HG02938 (cell line): Measurements from ENCODE around the gene C4orf50.

ENCODE experiments used
- ATAC-seq: cut with Tn5 transposase; IDR thresholded peaks from one replicate; pipeline ENCODE4 v1.9.1; 2021; ENCODE audit warnings: mild to moderate bottlenecking, moderate library complexity; ENCODE audit not compliant: unreplicated experiment

Gene C4orf50

DNA sequence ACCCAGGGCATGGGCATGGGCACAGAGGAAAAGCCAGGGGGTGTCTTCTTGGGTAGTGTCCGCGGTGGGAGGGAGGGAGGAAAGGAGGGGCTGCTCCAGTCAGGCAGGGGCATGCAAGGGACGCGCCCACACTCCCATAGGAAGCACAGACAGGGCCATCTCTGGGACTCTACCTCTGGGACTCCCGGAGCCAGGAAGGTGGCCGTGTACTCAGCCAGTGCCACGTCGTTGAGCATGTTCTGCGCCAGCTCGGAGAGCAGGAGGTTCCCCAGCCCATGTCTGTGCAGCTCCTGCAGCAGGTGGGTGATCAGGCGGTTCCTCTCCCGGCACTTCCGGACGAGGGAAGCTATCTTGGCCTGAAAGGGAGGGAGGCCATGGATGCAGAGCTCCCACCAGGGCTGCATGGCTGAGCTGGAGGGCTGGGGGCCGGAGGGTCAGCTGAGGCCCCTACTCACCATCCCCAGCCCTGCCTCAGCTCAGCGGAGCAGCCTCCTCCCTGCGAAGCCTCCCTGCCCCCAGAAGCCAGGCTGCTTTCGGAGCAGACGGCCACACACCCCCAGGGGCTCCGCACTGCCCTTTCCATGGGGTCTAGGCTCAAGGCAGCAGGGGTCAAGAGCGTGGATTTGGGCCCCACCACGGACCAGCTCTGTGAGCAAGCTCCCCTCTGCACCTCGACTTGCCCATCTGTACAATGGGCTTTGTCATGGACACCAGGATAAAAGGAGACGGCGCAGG is 44.6 kb downstream of the C4orf50 start:
- no peak for ATAC-seq

DNA sequence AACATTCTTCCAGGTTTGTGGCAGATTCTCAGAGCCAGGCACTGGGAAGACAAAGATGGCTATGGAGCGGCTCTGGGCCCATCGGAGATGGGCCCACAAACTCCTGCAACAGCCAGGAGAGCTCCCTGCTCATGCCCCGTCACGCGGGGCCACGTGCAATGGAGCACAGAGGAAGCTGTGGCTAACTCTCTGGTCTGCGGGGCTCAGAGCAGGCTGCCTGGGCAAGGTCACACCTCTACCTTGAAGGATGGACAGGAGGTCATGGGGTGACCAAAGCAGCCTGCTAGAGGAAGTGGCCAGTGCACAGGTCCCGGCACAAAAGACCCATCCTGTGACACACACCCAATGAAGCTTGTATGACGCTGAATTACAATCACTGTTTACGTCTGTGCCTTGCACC is 45.2 kb downstream of the C4orf50 start:
- no peak for ATAC-seq

- no peak for ATAC-seq
Observed at GRCh38 chr4:5972571-5972970, 45.7 kb downstream of the C4orf50 start.

GRCh38 chr4:5971078-5971450 is 47.2 kb downstream of the C4orf50 start:
- no peak for ATAC-seq

DNA sequence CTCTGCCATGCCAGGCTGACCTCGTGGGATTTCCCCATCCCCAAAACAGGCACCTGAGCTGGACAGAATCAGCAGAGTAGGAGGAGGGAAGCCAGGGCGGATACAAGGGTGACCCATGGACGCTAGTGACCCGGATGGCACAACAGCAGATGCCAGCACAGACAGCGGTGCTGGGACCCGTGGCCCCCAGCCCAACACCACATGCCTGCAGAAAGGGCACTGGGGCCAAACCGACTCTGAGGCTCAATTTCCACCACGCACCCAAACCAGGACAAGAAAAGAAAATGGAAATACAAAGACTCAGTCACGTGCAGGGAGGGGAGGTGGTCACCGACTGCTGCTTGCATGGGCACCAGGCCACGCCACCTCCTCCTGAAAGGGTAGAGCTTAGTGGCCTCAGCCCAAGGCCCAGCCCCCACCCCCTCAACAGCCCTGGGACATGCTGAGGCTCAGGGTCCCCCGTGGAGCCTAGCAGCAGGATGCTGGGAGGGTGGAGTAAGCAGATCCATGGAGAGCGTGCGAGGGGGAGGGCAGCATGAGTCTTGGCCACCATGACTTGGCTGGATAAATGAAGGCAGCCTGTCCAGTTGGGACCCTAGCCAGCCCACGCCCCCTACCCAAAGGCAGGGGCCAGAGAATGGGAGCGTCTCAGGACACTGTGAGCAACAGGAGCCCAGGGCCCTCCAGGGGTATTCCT is 47.7 kb downstream of the C4orf50 start:
- no peak for ATAC-seq

GRCh38 chr4:5969777-5970176 is 48.5 kb downstream of the C4orf50 start:
- no peak for ATAC-seq

DNA sequence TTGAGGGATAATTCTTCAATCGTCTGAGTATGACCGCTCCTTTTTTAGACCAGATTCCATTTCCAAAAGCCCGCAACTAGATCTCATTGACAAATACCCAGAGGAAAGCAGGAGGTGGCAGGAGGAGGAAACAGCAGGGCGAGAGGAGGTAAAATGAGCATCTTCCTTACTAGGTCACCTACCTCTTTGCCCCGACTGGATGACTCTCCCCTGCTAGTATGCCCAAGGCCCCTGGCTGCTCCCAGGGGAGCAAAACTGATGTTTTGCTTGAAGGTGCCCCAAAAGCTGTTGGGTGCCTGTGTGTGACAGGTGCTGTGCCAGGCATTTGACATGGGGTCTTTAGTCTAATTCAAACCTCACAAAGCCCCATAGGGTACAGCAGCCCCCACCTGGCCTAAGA is 48.9 kb downstream of the C4orf50 start:
- no peak for ATAC-seq

DNA sequence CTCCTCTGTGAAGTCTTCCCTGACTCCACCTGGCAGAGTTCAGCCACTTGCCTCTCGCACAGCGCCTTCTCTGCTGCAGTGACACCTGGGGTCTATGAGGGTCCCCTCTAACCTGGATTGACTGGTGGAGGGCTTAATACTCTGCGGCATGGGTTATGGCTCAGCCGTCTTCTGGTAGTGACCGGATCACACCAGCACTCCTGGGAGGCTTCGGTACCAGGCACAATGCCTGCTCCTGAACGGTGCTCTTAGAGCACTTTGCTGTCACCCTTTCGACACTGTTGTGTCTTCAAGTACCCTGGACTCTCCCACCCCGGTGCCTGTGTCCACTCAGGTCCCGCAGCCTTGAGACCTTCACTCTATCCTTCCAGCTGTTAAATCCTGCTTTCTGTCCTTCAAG is 50.0 kb downstream of the C4orf50 start:
- no peak for ATAC-seq

- no peak for ATAC-seq
Observed at GRCh38 chr4:5967783-5968182, 50.4 kb downstream of the C4orf50 start.

DNA sequence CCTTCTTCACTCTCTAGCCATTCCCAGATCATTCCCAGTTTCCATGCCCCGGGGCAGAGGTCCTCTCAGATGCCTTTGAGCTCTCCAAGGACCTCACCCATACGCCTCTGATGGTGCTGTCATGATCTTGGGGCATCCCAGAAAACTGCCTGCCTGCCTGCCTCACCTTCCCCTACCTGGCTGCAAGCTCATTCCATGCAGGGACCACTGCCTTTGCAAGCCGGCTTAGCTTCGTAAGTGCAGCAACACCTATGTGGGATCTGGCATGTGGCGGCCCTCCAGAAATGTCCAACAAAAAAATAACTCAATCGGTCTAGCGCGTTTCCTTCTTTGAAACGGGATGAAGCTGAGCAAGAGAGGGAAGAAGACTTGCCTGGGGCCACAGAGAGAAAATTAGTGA is 53.0 kb downstream of the C4orf50 start:
- ATAC-seq = no peak

GRCh38 chr4:5964030-5964429 is 54.2 kb downstream of the C4orf50 start:
- no peak for ATAC-seq

DNA sequence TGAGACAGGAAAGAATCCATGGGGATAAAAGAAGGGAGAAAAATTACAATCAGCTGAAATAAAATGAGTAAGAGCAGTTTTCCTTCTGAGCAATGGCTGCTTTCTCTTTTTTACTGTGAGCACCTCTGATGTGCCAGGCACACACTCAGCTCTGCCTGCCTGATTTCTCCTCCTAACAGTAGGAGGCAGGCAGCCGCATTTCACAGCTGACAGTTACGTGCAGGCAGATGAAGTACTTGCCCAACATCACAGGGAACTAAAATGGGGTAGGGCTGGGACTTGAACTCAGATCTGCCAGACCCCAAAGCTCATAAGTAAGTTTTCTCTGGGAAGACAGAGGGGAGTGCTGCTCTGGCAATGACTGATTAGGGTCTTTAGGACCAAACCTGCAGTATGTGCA is 54.6 kb downstream of the C4orf50 start:
- no peak for ATAC-seq

- ATAC-seq = no peak
Observed at GRCh38 chr4:5962416-5962815, 55.8 kb downstream of the C4orf50 start.

GRCh38 chr4:5960252-5960880 is 57.9 kb downstream of the C4orf50 start:
- ATAC-seq = no peak

DNA sequence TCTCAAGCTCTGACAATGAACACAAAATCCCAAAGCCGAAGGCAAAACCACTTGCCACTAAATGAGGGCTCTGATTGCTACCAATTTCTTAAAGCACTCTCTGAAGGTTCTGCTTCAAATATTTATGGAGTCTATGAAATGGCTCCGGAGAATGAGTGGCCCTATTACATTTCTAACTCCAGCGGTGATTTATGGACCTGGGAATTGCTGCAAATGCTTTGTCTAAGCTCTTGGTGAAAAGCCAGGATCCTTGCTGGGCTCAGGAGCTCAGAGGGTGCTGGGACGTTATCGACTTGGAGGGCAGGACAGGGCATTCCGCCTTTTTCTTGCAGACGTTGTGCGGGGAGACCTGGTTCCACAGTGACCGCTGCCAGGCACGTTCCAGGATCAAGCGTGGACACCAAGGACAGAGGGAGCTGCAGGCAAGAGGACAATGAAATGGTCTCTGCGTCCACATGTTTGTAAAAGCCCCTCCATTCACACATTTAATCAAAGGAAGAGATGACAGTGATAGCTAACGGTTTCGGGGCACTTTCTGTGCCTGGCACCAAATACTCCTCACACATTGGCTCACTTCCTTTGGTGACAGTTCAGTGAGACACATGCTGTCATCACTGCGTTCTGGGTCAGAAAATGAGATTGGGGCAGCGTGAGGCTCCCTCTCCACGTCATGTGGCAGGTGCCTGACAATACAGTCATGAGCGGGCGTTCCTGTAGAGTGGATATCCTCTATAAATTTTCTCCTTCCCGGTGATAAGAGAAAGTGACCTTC is 58.8 kb downstream of the C4orf50 start:
- no peak for ATAC-seq

GRCh38 chr4:5958199-5958735 is 60.0 kb downstream of the C4orf50 start:
- ATAC-seq = no peak

DNA sequence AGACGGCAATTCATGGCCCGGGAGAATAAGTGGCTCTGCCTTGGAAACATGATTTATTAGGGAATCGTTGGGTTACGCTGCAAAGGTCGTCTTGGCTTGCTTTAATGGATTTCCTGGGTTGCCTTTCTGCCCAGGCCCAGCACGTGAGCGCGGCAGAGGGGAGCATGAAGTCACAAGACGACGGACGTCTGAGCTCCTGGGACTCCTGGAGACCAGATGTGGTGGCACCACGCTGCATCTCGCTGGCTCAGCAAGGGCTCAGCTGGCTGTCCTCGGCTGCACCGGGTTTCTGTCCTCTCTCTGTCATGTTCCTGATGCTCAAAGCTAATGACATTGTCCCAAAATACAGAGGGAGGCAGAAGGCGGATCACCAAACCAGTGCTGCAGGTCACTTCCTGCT is 61.2 kb downstream of the C4orf50 start:
- no peak for ATAC-seq

DNA sequence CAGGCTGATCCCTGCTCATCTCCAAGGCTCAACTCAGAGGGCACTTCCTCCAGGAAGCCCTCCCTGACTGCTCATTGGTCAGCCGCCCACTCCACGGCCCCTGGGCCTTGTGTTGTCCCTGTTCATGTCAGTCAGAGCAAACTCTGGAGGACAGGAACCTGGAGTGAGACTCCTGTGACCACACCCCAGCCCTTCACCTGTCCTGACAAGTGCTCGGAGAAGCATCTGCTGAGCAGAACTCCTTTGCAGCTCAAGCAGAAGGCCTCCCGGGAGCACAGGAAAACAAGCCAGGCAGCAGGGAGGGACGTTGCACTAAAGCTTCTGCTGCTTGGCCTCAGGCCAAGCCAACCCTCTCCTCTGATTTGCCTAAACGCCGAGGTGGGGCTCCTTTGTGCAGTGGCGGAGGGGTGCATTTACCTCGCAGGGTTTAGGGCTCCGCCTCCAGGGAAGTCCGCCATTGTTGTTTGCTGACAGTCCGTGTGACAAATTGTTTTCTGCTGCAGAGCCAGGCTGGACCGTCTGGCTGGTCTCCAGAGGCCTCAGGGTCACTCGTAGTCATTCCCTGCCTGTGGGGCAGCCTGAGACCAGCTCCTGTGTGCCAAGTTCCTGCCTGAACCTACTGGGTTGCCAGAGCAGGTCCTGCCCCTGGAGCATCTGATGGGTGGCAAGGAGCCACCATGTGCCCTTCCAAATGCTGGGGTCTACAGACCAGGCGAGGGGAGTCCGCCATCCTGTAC is 61.8 kb downstream of the C4orf50 start:
- no peak for ATAC-seq

GRCh38 chr4:5955856-5956255 is 62.4 kb downstream of the C4orf50 start:
- no peak for ATAC-seq

GRCh38 chr4:5955201-5955821 is 62.9 kb downstream of the C4orf50 start:
- ATAC-seq = no peak
